Neutrophil (primary cell): ENCODE measurements around the gene SMYD3.

Experiments used
- H3K27ac ChIP-seq: fragments of 200-600 bp; sonication (generic); 2 replicates; pipeline ENCODE4 v1.5.1; 2016; ENCODE audit warnings: mild to moderate bottlenecking, moderate library complexity
- H3K27me3 ChIP-seq: fragments of 200-600 bp; sonication (generic); 2 replicates; pipeline ENCODE4 v1.6.0; 2016; ENCODE audit warnings: mild to moderate bottlenecking
- H3K36me3 ChIP-seq: fragments of 200-600 bp; sonication (generic); 2 replicates; pipeline ENCODE4 v1.5.1; 2017
- H3K4me1 ChIP-seq, 2 experiments: fragments of 200-600 bp in 1 of 2; sonication (generic) in 1 of 2; 1 replicate in 1 of 2; 2 replicates in 1 of 2; pipeline versions ENCODE4 v1.5.1 to v1.6.1; 2013 to 2016; ENCODE audit warnings: low read depth in 1 of 2, low read length in 1 of 2, mild to moderate bottlenecking in 1 of 2, moderate library complexity in 1 of 2; ENCODE audit not compliant: control insufficient read depth in 1 of 2, insufficient read depth in 1 of 2
- H3K4me3 ChIP-seq, 2 experiments: fragments of 200-600 bp in 1 of 2; sonication (generic) in 1 of 2; 1 replicate in 1 of 2; 2 replicates in 1 of 2; pipeline ENCODE4 v1.5.1; 2013 to 2016; ENCODE audit warnings: low read depth in 1 of 2, low read length in 1 of 2, mild to moderate bottlenecking in 1 of 2, moderate library complexity in 1 of 2
- H3K9me3 ChIP-seq: fragments of 200-600 bp; sonication (generic); 2 replicates; pipeline ENCODE4 v1.5.1; 2016
- CTCF ChIP-seq: fragments of 200-600 bp; sonication (generic); IDR thresholded peaks from 2 replicates; pipeline ENCODE4 v1.5.1; 2016; ENCODE audit warnings: antibody characterized with exemption

The SMYD3 gene

GRCh38 chr1:246544001-246544400 lies 36.9 kb upstream of the SMYD3 start:
- Histone ChIP-seq H3K9me3 (no peaks in the 10 kb centered on the region), H3K4me1 (peaks cover 0 to 10% of the 10 kb centered on the region in 2 experiments), H3K27ac (no peak overlapping the region), H3K27me3 (no peaks in the 10 kb centered on the region), H3K36me3 (peaks cover 21% of the 10 kb centered on the region), H3K4me3 (no peak overlapping the region)
- no peak for TF ChIP-seq CTCF

- Histone ChIP-seq H3K4me1 (peaks cover 0 to 10% of the 10 kb centered on the region in 2 experiments), H3K36me3 (peaks cover 17% of the 10 kb centered on the region), H3K27ac (no peak overlapping the region)
These were observed 33.8 kb upstream of the SMYD3 start for GRCh38 chr1:246540738-246541491.

GRCh38 chr1:246537887-246538286 lies 30.8 kb upstream of the SMYD3 start:
- H3K27me3 ChIP-seq: no peaks in the 10 kb centered on the region
- H3K27ac ChIP-seq: no peak overlapping the region
- H3K4me1 ChIP-seq: peaks cover 0 to 10% of the 10 kb centered on the region in 2 experiments
- TF ChIP-seq CTCF: no peak
- no peak overlapping the region for H3K4me3 ChIP-seq
- H3K36me3 ChIP-seq: no peaks in the 10 kb centered on the region
- H3K9me3 ChIP-seq: no peaks in the 10 kb centered on the region

More at GRCh38 chr1:246540738-246541491, 33.8 kb upstream of the SMYD3 start:
- Histone ChIP-seq H3K4me3 (no peak overlapping the region), H3K9me3 (no peaks in the 10 kb centered on the region), H3K27me3 (no peaks in the 10 kb centered on the region)
- TF ChIP-seq CTCF: no peak

- H3K36me3 ChIP-seq: no peaks in the 10 kb centered on the region
- peaks cover 0 to 9% of the 10 kb centered on the region in 2 experiments for H3K4me1 ChIP-seq
- no peaks in the 10 kb centered on the region for H3K27me3 ChIP-seq
- H3K27ac ChIP-seq: no peak overlapping the region
- no peaks in the 10 kb centered on the region for H3K9me3 ChIP-seq
- TF ChIP-seq CTCF: no peak
- no peak overlapping the region for H3K4me3 ChIP-seq
These were observed 30.4 kb upstream of the SMYD3 start for GRCh38 chr1:246537441-246537840.

GRCh38 chr1:246534114-246534513 lies 27.0 kb upstream of the SMYD3 start:
- no peaks in the 10 kb centered on the region for H3K36me3 ChIP-seq
- no peak overlapping the region for H3K4me3 ChIP-seq
- no peaks in the 10 kb centered on the region for H3K4me1 ChIP-seq
- no peaks in the 10 kb centered on the region for H3K27me3 ChIP-seq
- no peaks in the 10 kb centered on the region for H3K9me3 ChIP-seq
- no peak for TF ChIP-seq CTCF
- no peak overlapping the region for H3K27ac ChIP-seq
